H1 (cell line): ENCODE data around the gene OGFOD3. TPM values are rescaled to one million over a fixed set of nuclear protein-coding genes. Genes with fewer than 3 reads are reported as not detected.

Source experiments
- CTCF ChIA-PET: fragments of 300-600 bp; sonication (Branson Sonifier 250); formaldehyde crosslinking; loops from one replicate; lab custom pipeline; 2021; ENCODE audit not compliant: partially characterized antibody; lab: Charles Lee
- POLR2A ChIA-PET: fragments of 300-600 bp; sonication (Branson Sonifier 250); formaldehyde crosslinking; loops from one replicate; lab custom pipeline; 2021; ENCODE audit warnings: inconsistent platforms; ENCODE audit not compliant: partially characterized antibody; lab: Charles Lee
- DNase-seq, 2 experiments: peaks; one replicate each; pipeline versions ENCODE4 v3.0.0 to v3.0.0-alpha.2; 2010 to 2022; ENCODE audit warnings: low spot score in 2 of 2, low read depth in 1 of 2, mixed read lengths in 1 of 2
- FAIRE-seq: peaks from 2 replicates; lab custom pipeline; 2011; peaks lifted over from hg19 to GRCh38; lab: Jason Lieb, UNC
- H2AFZ ChIP-seq: 2 replicates; pipeline ENCODE4 v1.8.1; 2012; ENCODE audit warnings: low read length, inconsistent platforms
- H2AK5ac ChIP-seq: 2 replicates; pipeline ENCODE4 v1.6.1; 2013; ENCODE audit warnings: low read depth, low read length
- H2BK120ac ChIP-seq: replicated peaks from 2 replicates; pipeline ENCODE3; 2013; ENCODE audit warnings: low read depth, low read length, inconsistent platforms
- H2BK12ac ChIP-seq: 2 replicates; pipeline ENCODE4 v1.6.1; 2013; ENCODE audit warnings: low read depth, low read length
- H2BK15ac ChIP-seq: 2 replicates; pipeline ENCODE4 v1.6.1; 2013; ENCODE audit warnings: low read length
- H2BK20ac ChIP-seq: 2 replicates; pipeline ENCODE4 v1.6.1; 2013; ENCODE audit warnings: low read length
- H2BK5ac ChIP-seq: 2 replicates; pipeline ENCODE4 v1.6.1; 2013; ENCODE audit warnings: low read depth, low read length
- H3K14ac ChIP-seq: 2 replicates; pipeline ENCODE4 v1.6.1; 2013; ENCODE audit warnings: inconsistent platforms; ENCODE audit not compliant: insufficient read length
- H3K18ac ChIP-seq: 2 replicates; pipeline ENCODE4 v1.6.1; 2013; ENCODE audit warnings: low read length; ENCODE audit errors: extremely low read depth
- H3K23ac ChIP-seq: 2 replicates; pipeline ENCODE4 v1.6.1; 2013; ENCODE audit warnings: inconsistent platforms; ENCODE audit not compliant: insufficient read length
- H3K23me2 ChIP-seq: 2 replicates; pipeline ENCODE4 v1.6.1; 2013; ENCODE audit warnings: low read depth, low read length
- H3K27ac ChIP-seq: 2 replicates; pipeline ENCODE4 v1.6.1; 2011; ENCODE audit warnings: low read depth, low read length, inconsistent platforms
- H3K27me3 ChIP-seq, 4 experiments: replicated peaks in 1 of 4; 1 replicate in 1 of 4; 2 replicates in 3 of 4; pipeline versions ENCODE4 v1.6.1 to v1.8.1; 2011 to 2013; ENCODE audit warnings: low read length in 3 of 4, mild to moderate bottlenecking in 3 of 4, inconsistent platforms in 2 of 4, mixed read lengths in 2 of 4, moderate library complexity in 1 of 4; ENCODE audit not compliant: control insufficient read depth in 3 of 4, insufficient read depth in 3 of 4; ENCODE audit errors: extremely low read depth in 1 of 4
- H3K36me3 ChIP-seq, 4 experiments: 2 replicates each; pipeline versions ENCODE4 v1.6.1 to v1.8.1; 2011 to 2013; ENCODE audit warnings: mild to moderate bottlenecking in 4 of 4, low read length in 3 of 4, moderate library complexity in 2 of 4, control low read depth in 1 of 4, inconsistent platforms in 1 of 4; ENCODE audit not compliant: insufficient read depth in 4 of 4, control insufficient read depth in 2 of 4
- H3K4ac ChIP-seq: replicated peaks from 2 replicates; pipeline ENCODE3; 2013; ENCODE audit warnings: low read length, low read depth, mixed read lengths, inconsistent platforms; ENCODE audit not compliant: insufficient read length
- H3K4me1 ChIP-seq, 4 experiments: replicated peaks in 1 of 4; 1 replicate in 1 of 4; 2 replicates in 3 of 4; pipeline versions ENCODE4 v1.6.1 to v1.8.1; 2011 to 2013; ENCODE audit warnings: low read length in 3 of 4, inconsistent platforms in 2 of 4, mixed read lengths in 1 of 4; ENCODE audit not compliant: insufficient read depth in 4 of 4, control insufficient read depth in 3 of 4
- H3K4me2 ChIP-seq, 2 experiments: 2 replicates each; pipeline versions ENCODE4 v1.6.1 to v1.8.1; 2011 to 2013; ENCODE audit warnings: low read depth in 2 of 2, low read length in 2 of 2, control low read depth in 1 of 2, inconsistent platforms in 1 of 2, mild to moderate bottlenecking in 1 of 2; ENCODE audit not compliant: insufficient read depth in 1 of 2
- H3K4me3 ChIP-seq, 4 experiments: fragments of 200-600, 300-600 bp in 1 of 4; sonication (generic), shearing (Covaris generic), sonication (Bioruptor Twin) in 1 of 4; 2 replicates each; pipeline versions ENCODE4 v1.5.1 to v1.8.1; 2011 to 2016; ENCODE audit warnings: low read length in 4 of 4, low read depth in 3 of 4, control low read depth in 2 of 4, inconsistent platforms in 2 of 4, mild to moderate bottlenecking in 2 of 4, mixed read lengths in 1 of 4, moderate library complexity in 1 of 4; ENCODE audit not compliant: insufficient read depth in 2 of 4; ENCODE audit errors: extremely low read depth in 1 of 4
- H3K56ac ChIP-seq: replicated peaks from 2 replicates; pipeline ENCODE3; 2013; ENCODE audit warnings: low read depth, mild to moderate bottlenecking, mixed read lengths, low read length, inconsistent platforms; ENCODE audit not compliant: insufficient read length
- H3K79me1 ChIP-seq: 2 replicates; pipeline ENCODE4 v1.6.1; 2013; ENCODE audit warnings: low read depth, low read length, control low read depth
- H3K79me2 ChIP-seq, 2 experiments: 2 replicates each; pipeline versions ENCODE4 v1.6.1 to v1.8.1; 2012 to 2013; ENCODE audit warnings: low read length in 2 of 2, mild to moderate bottlenecking in 2 of 2, inconsistent platforms in 1 of 2; ENCODE audit not compliant: insufficient read depth in 2 of 2, control insufficient read depth in 1 of 2
- H3K9ac ChIP-seq, 4 experiments: replicated peaks in 1 of 4; 1 replicate in 1 of 4; 2 replicates in 3 of 4; pipeline versions ENCODE4 v1.6.1 to v1.8.1; 2011 to 2013; ENCODE audit warnings: low read depth in 3 of 4, low read length in 3 of 4, control low read depth in 2 of 4, mild to moderate bottlenecking in 2 of 4, moderate library complexity in 2 of 4, inconsistent platforms in 1 of 4; ENCODE audit errors: extremely low read depth in 1 of 4
- H3K9me3 ChIP-seq, 2 experiments: 2 replicates each; pipeline versions ENCODE4 v1.6.1 to v1.8.1; 2012 to 2013; ENCODE audit warnings: mild to moderate bottlenecking in 2 of 2, moderate library complexity in 2 of 2, control low read depth in 1 of 2, inconsistent platforms in 1 of 2, low read depth in 1 of 2, low read length in 1 of 2, mixed read lengths in 1 of 2; ENCODE audit not compliant: insufficient read depth in 2 of 2
- H4K20me1 ChIP-seq, 2 experiments: replicated peaks in 1 of 2; 2 replicates each; pipeline versions ENCODE3 to v1.8.1; 2011 to 2013; ENCODE audit warnings: inconsistent platforms in 2 of 2, low read length in 2 of 2, mild to moderate bottlenecking in 1 of 2; ENCODE audit not compliant: insufficient read depth in 2 of 2, control insufficient read depth in 1 of 2
- H4K5ac ChIP-seq: 2 replicates; pipeline ENCODE4 v1.6.1; 2013; ENCODE audit warnings: low read length, low read depth, mixed read lengths, inconsistent platforms; ENCODE audit not compliant: insufficient read length
- H4K8ac ChIP-seq: 2 replicates; pipeline ENCODE4 v1.8.0; 2013; ENCODE audit warnings: mild to moderate bottlenecking, moderate library complexity, low read length, inconsistent platforms; ENCODE audit not compliant: insufficient read depth; ENCODE audit errors: extremely low read depth
- H4K91ac ChIP-seq: replicated peaks from 2 replicates; pipeline ENCODE3; 2013; ENCODE audit warnings: low read length, mixed read lengths, inconsistent platforms; ENCODE audit not compliant: insufficient read length
- CEBPB ChIP-seq: IDR thresholded peaks from 2 replicates; pipeline ENCODE4 v1.6.1; 2012; ENCODE audit warnings: low read depth, low read length
- RFX5 ChIP-seq: IDR thresholded peaks from 2 replicates; pipeline ENCODE4 v1.6.1; 2011; ENCODE audit warnings: low read depth, low read length, improper control_type of control experiment, borderline replicate concordance
- RXRA ChIP-seq: IDR thresholded peaks from 2 replicates; pipeline ENCODE4 v1.6.1; 2011; ENCODE audit warnings: low read depth, mild to moderate bottlenecking, low read length, moderate library complexity; ENCODE audit not compliant: insufficient read depth
- SP4 ChIP-seq: IDR thresholded peaks from 2 replicates; pipeline ENCODE4 v1.6.1; 2012; ENCODE audit warnings: low read length, inconsistent platforms
- YY1 ChIP-seq: IDR thresholded peaks from 2 replicates; pipeline ENCODE4 v1.6.1; 2011; ENCODE audit warnings: low read depth, mild to moderate bottlenecking, low read length
- WGBS, 2 experiments: shearing (Covaris generic) in 1 of 2; methylation state at CpG; one replicate each; pipeline versions ENCODE4 v1.1.6 to v1.1.7; 2013 to 2015; ENCODE audit warnings: low lambda C conversion rate in 2 of 2, mixed read lengths in 2 of 2, inconsistent platforms in 1 of 2, low coverage in 1 of 2, missing lambda C conversion rate in 1 of 2; ENCODE audit not compliant: insufficient replicate concordance in 2 of 2, insufficient coverage in 1 of 2, insufficient read length in 1 of 2; ENCODE audit errors: extremely low coverage in 1 of 2, missing lambda C conversion rate in 1 of 2; 5-methylcytosine and 5-hydroxymethylcytosine counted together
- polyA plus RNA-seq, 7 experiments: library from polyadenylated mRNA; depleted of rRNA in 3 of 7; stranded (reverse) in 5 of 7; unstranded in 2 of 7; fragments of >200 nt in 5 of 7; fragments of 200-250 nt in 2 of 7; gene quantifications; 1 replicate in 5 of 7; 2 replicates in 1 of 7; 4 replicates in 1 of 7; pipeline versions ENCODE4 v1.2.1 to v1.2.3, GENCODE V29; 2011 to 2013; ENCODE audit warnings: missing spikeins in 2 of 7, mixed read lengths in 2 of 7
- total RNA-seq: library from RNA; stranded (reverse); fragmentation: NEBNext Ultra II Directional; extraction: Animal tissue kit (Norgen Biotek cat#: 25700); gene quantifications from 2 replicates; pipeline ENCODE4 v1.2.1, GENCODE V29; 2021
- TF ChIP-seq, protein P1 (sequence below): IDR thresholded peaks from 2 replicates; pipeline ENCODE4 v1.6.1; 2012; ENCODE audit warnings: inconsistent platforms

OGFOD3 gene
- total and polyA plus RNA-seq, 2 of the 8 experiments (the other 6 are each of a cell fraction or from before 2014, with no cell fraction given) = 21.1 to 21.8 TPM

- H2BK15ac ChIP-seq = no peak overlapping the region
- no peaks in the 10 kb centered on the region for H3K23me2 ChIP-seq
- H2BK12ac ChIP-seq = no peak overlapping the region
- H3K36me3 ChIP-seq = 0 out of 8 replicates have a peak, but pooled peaks cover 0 to 2% (median 0%) of the 10 kb centered on the region in 4 experiments
- H3K79me1 ChIP-seq = no peaks in the 10 kb centered on the region
- no peak for FAIRE-seq
- TF ChIP-seq, protein P1, sequence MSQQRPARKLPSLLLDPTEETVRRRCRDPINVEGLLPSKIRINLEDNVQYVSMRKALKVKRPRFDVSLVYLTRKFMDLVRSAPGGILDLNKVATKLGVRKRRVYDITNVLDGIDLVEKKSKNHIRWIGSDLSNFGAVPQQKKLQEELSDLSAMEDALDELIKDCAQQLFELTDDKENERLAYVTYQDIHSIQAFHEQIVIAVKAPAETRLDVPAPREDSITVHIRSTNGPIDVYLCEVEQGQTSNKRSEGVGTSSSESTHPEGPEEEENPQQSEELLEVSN = no peak
- TF ChIP-seq SP4 = no peak
- no peak for TF ChIP-seq RFX5
- no peak for TF ChIP-seq RXRA
- no peak for TF ChIP-seq CEBPB
- no peak for TF ChIP-seq YY1
- no peak overlapping the region for H2BK5ac ChIP-seq
- no peaks in the 10 kb centered on the region for H4K20me1 ChIP-seq
- no peaks in the 10 kb centered on the region for H3K9me3 ChIP-seq
- H2AFZ ChIP-seq = no peak overlapping the region
- H3K79me2 ChIP-seq = no peaks in the 10 kb centered on the region
- ChIA-PET CTCF (interaction anchor here (0.6 to 2.0 kb wide), 5 partner anchors 23 to 295 kb away, joined by 3 to 6 read pairs (median 3); partner anchors contain the start of gene HEXD), POLR2A (interaction anchor here (0.6 to 1.7 kb wide), 5 partner anchors 12 to 111 kb away, joined by 3 read pairs; no protein-coding TSS in a partner anchor)
- H3K4ac ChIP-seq = no peak overlapping the region
- H2BK20ac ChIP-seq = no peak overlapping the region
- H3K4me3 ChIP-seq = no peak overlapping the region
- WGBS, 2 experiments = 89% methylated on average over 12 of the region's 12 CpGs; no CpG with 5 or more reads in 1 of the 2 experiments
- no peaks in the 10 kb centered on the region for H3K27me3 ChIP-seq
- DNase-seq = no peak
- H2BK120ac ChIP-seq = no peak overlapping the region
- 0 out of 7 replicates have a peak overlapping the region, but pooled peaks of 1 of the 4 experiments have one; percentile 1 for H3K9ac ChIP-seq
- H4K8ac ChIP-seq = no peak overlapping the region
- no peak overlapping the region for H3K18ac ChIP-seq
- no peak overlapping the region for H4K5ac ChIP-seq
- H2AK5ac ChIP-seq = no peak overlapping the region
- no peak overlapping the region for H3K14ac ChIP-seq
- no peak overlapping the region for H3K4me2 ChIP-seq
- no peak overlapping the region for H3K27ac ChIP-seq
- H3K56ac ChIP-seq = no peak overlapping the region
- no peak overlapping the region for H3K23ac ChIP-seq
- H4K91ac ChIP-seq = no peak overlapping the region
- H3K4me1 ChIP-seq = no peaks in the 10 kb centered on the region
These were observed 24.1 kb downstream of the OGFOD3 start for GRCh38 chr17:82394278-82394677.
